Gastroesophageal sphincter (tissue), 3 donors: ENCODE results near the gene EPHA6.

Experiments used
- POLR2A ChIP-seq, 2 donors: fragments of 450-650 bp; IDR thresholded peaks; one replicate each; pipeline ENCODE4 v1.6.1; 2017; ENCODE audit warnings: antibody characterized with exemption in 2 of 2, mild to moderate bottlenecking in 2 of 2, moderate library complexity in 1 of 2
- TF ChIP-seq, protein P1 (sequence below), 4 experiments: fragments of 200-600 bp in 2 of 4; fragments of 450-650 bp in 2 of 4; sonication (generic) in 1 of 4; IDR thresholded peaks; one replicate each; pipeline ENCODE4 v1.5.1; 2017 to 2019; ENCODE audit warnings: antibody characterized with exemption in 4 of 4, mild to moderate bottlenecking in 2 of 4, moderate library complexity in 2 of 4

DNA sequence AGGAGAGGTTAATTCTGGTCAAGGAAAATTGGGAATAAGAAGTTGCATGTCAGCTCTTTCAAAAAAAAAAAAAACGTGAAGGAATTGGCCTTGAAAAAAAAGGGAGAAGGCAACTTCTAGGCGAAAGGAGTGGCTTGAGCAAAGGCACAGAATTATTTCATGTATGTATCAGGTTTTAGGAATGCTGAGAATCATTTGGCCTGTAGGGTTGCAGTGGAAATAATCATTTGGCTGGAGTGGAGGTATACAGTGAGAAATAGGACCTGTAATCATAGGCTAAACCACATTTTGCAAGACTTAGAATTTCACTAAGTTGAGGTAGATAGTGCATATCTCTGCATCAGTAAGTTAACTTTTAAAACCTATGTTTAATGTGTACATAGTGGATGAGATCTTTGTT is 54.9 kb downstream of the EPHA6 start:
- TF ChIP-seq, protein P1, sequence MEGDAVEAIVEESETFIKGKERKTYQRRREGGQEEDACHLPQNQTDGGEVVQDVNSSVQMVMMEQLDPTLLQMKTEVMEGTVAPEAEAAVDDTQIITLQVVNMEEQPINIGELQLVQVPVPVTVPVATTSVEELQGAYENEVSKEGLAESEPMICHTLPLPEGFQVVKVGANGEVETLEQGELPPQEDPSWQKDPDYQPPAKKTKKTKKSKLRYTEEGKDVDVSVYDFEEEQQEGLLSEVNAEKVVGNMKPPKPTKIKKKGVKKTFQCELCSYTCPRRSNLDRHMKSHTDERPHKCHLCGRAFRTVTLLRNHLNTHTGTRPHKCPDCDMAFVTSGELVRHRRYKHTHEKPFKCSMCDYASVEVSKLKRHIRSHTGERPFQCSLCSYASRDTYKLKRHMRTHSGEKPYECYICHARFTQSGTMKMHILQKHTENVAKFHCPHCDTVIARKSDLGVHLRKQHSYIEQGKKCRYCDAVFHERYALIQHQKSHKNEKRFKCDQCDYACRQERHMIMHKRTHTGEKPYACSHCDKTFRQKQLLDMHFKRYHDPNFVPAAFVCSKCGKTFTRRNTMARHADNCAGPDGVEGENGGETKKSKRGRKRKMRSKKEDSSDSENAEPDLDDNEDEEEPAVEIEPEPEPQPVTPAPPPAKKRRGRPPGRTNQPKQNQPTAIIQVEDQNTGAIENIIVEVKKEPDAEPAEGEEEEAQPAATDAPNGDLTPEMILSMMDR (IDR thresholded peaks at IDR 0.05), result no peak
- TF ChIP-seq POLR2A (IDR thresholded peaks at IDR 0.05), result no peak
